Mucosa of descending colon (tissue), 3 donors: ENCODE data around the gene RET. TPM values are rescaled to one million over a fixed set of nuclear protein-coding genes. Genes with fewer than 3 reads are reported as not detected.

ENCODE experiments used
- ATAC-seq: fragments of 200-7000 bp; cut with Tn5 transposase; one replicate; pipeline ENCODE4 v1.9.1; 2020; ENCODE audit warnings: mild to moderate bottlenecking, moderate library complexity
- DNase-seq, 3 donors: peaks; one replicate each; pipeline ENCODE4 v3.0.0-alpha.2; 2020
- H3K36me3 ChIP-seq: fragments of 200-600 bp; one replicate; pipeline ENCODE4 v1.8.0; 2021; ENCODE audit warnings: low read depth, mild to moderate bottlenecking
- H3K4me1 ChIP-seq: fragments of 200-600 bp; one replicate; pipeline ENCODE4 v1.8.0; 2021; ENCODE audit warnings: low read depth, mild to moderate bottlenecking
- H3K4me3 ChIP-seq: fragments of 200-600 bp; one replicate; pipeline ENCODE4 v1.8.0; 2021; ENCODE audit warnings: mild to moderate bottlenecking
- H3K9me3 ChIP-seq: fragments of 200-600 bp; one replicate; pipeline ENCODE4 v1.8.0; 2021; ENCODE audit warnings: mild to moderate bottlenecking
- CTCF ChIP-seq: fragments of 200-600 bp; IDR thresholded peaks from one replicate; pipeline ENCODE4 v1.8.0; 2022; ENCODE audit warnings: antibody characterized with exemption, mild to moderate bottlenecking
- intact Hi-C, 2 donors: fragments of 100-400 bp; cut with DNase I in 1 of 2; cut with micrococcal nuclease in 1 of 2; formaldehyde crosslinking; loops; one replicate each; pipeline versions ENCODE4 v1.11.0 to v1.11.1; 2022; cut with DNase I, micrococcal nuclease
- total RNA-seq, 3 donors: library from RNA; stranded (reverse); fragmentation: NEBNext Ultra II Directional in 2 of 3; extraction: Animal tissue kit (Norgen Biotek cat#: 25700) in 2 of 3; gene quantifications; one replicate each; pipeline versions ENCODE4 v1.2.1 to v1.2.4, GENCODE V29; 2021 to 2023
- donor health status: DM: no; HTN: no; CAD: no; lungs with moderate emphysema.
- donor health status: DM: no; HTN: no; CAD: no.
- donor health status: DM: no; HTN: yes; CAD: no.

The RET gene
- total RNA-seq, 3 donors from 2014 or later = 0.84 to 13.5 (median 1.6) TPM

GRCh38 chr10:43116596-43116995, 39.7 kb downstream of the RET start:
- no peak overlapping the region for H3K4me3 ChIP-seq
- no peak for TF ChIP-seq CTCF
- ATAC-seq (no peak), DNase-seq (peak in 1 of 3 donors; percentile 22)
- intact Hi-C loops = no loop called here
- H3K9me3 ChIP-seq = no peaks in the 10 kb centered on the region
- H3K4me1 ChIP-seq = no peaks in the 10 kb centered on the region
- H3K36me3 ChIP-seq = no peaks in the 10 kb centered on the region

- intact Hi-C loops = no loop called here
- Histone ChIP-seq H3K4me3 (no peak overlapping the region), H3K36me3 (no peaks in the 10 kb centered on the region), H3K9me3 (no peaks in the 10 kb centered on the region), H3K4me1 (no peaks in the 10 kb centered on the region)
- no peak for TF ChIP-seq CTCF
- ATAC-seq (no peak), DNase-seq (peak in 2 of 3 donors; percentile 14 to 22)
Observed at GRCh38 chr10:43117031-43117776, 40.3 kb downstream of the RET start.

- intact Hi-C loops = no loop called here
- no peaks in the 10 kb centered on the region for H3K4me1 ChIP-seq
- peak in 2 of 3 donors; percentile 9 to 29 for DNase-seq
- H3K36me3 ChIP-seq = no peaks in the 10 kb centered on the region
- ATAC-seq = no peak
- H3K9me3 ChIP-seq = no peaks in the 10 kb centered on the region
- H3K4me3 ChIP-seq = no peak overlapping the region
- no peak for TF ChIP-seq CTCF
Observed at GRCh38 chr10:43117777-43118583, 41.1 kb downstream of the RET start.

GRCh38 chr10:43118631-43119415, 42.0 kb downstream of the RET start:
- ATAC-seq (no peak), DNase-seq (peak in 1 of 3 donors; percentile 47)
- Histone ChIP-seq H3K36me3 (no peaks in the 10 kb centered on the region), H3K4me1 (no peaks in the 10 kb centered on the region), H3K4me3 (no peak overlapping the region), H3K9me3 (no peaks in the 10 kb centered on the region)
- intact Hi-C loops = no loop called here
- no peak for TF ChIP-seq CTCF

GRCh38 chr10:43119416-43120115, 42.7 kb downstream of the RET start:
- intact Hi-C loops = no loop called here
- ATAC-seq (no peak), DNase-seq (peak in 2 of 3 donors; percentile 17 to 56)
- Histone ChIP-seq H3K4me1 (no peaks in the 10 kb centered on the region), H3K4me3 (no peak overlapping the region), H3K9me3 (no peaks in the 10 kb centered on the region), H3K36me3 (no peaks in the 10 kb centered on the region)
- TF ChIP-seq CTCF = no peak
